ENCODE data around the gene STIM1.

The STIM1 gene

GRCh38 chr11:3845246-3845645, 10.2 kb upstream of the STIM1 start:
- TF ChIP-seq CTCF (IDR thresholded peaks at IDR 0.05; ENCODE audit: low read depth, low read length), result no peak
- no peak for DNase-seq (ENCODE audit: extremely low read depth, low read depth)

DNA sequence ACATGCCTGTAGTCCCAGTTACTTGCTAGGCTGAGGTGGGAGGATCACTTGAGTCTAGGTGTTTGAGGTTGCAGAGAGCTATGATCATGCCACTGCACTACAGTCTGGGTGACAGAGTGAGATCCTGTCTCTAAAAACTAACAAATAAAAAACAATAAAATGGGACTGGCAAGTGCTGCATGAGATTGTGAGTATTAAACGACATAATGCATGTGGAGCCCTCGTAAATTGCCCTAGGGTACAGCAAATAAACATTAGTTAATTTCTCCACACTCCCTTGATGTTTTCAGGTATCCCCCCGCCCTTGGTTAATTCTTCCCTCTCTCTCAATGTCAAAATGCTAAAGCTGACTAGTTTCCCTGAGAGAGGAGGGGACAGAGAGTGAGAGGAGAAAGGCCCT, 9.8 kb upstream of the STIM1 start:
- no peak for TF ChIP-seq CTCF (IDR thresholded peaks at IDR 0.05; ENCODE audit: low read depth, low read length)

DNA sequence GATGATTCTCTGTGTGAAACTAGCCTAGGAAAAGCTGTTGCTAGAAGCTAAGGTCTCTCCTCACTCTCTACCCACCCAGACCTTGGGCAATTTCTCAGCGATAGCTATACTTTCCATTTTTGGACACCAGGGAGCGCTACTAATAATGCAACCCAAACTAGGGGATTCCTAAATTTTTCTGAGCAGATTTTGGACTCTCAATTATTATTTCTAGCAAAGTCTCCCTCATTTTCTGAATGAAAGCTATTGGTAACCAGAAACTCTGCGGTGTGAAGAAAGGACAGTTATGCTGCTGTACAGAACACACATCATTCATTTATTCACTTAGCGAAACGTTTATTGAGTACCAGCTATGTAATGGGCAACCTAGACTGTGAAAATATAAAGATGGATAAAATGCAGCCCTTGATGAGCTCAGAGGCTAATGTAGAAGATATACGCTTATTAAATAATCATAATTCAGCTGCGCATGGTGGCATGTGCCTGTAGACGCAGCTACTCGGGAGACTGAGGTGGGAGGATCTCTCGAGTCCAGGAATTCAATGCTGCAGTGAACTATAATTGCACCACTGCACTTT, 6.1 kb upstream of the STIM1 start:
- no peak for DNase-seq (ENCODE audit: extremely low read depth, low read depth)
- peak; percentile 67 for TF ChIP-seq CTCF (IDR thresholded peaks at IDR 0.05; ENCODE audit: low read depth, low read length)

More for the DNA sequence above, 9.8 kb upstream of the STIM1 start:
- no peak for DNase-seq (ENCODE audit: extremely low read depth, low read depth)

DNA sequence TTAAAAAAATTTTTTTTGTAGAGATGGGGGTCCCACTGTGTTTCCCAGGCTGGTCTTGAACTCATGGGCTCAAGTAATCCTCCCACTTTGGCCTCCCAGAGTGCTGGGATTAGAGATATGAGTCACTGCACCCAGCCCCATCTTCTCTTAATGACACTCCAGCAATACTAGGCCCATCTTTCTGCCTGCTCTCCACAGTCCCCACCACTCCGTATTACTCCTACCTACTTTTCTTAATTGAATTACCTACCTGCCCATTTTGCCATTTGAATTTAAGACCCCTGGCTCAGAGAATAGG, 2.0 kb upstream of the STIM1 start:
- DNase-seq (ENCODE audit: extremely low read depth, low read depth), result no peak
- TF ChIP-seq CTCF (IDR thresholded peaks at IDR 0.05; ENCODE audit: low read depth, low read length), result no peak

DNA sequence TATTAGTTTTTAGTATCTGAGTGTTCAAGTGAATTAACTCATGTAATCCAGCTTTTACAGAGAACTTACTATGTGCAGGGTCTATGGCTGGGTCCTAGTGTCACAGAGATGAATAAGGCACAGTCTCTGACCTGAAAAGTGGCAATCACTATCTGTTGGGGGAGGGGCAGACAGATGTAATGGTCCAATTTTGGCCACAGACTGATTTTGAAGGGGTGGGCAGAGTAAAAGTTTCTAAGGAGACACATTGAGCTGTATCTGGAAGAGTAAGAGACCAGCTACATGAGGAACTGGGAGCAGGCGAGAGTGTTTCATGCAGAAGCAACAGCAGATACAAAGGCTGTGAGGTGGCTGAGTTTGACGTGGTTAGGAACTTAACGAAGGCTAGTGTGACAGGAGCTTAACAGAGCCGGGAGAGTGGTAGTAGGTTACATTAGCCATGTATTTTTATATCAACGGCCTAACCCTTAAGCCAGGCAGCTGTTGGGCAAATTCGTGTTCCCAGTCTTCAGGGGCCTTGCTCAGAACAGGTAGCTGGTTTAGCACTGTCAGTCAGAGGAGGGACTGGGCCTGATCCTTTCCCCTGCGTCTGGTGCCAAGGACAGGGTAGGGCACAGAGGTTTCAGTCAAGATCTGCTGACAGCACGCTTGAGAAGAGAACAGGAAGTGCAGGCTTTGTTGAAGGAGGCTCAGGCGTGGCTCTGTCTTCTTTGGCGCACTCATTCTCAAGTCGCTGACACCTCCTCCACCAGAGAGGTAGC, 1.4 kb upstream of the STIM1 start:
- no peak for DNase-seq (ENCODE audit: extremely low read depth, low read depth)
- no peak for TF ChIP-seq CTCF (IDR thresholded peaks at IDR 0.05; ENCODE audit: low read depth, low read length)

GRCh38 chr11:3854660-3854976, 846 bp upstream of the STIM1 start:
- TF ChIP-seq CTCF (IDR thresholded peaks at IDR 0.05; ENCODE audit: low read depth, low read length), result no peak
- DNase-seq (ENCODE audit: extremely low read depth, low read depth), result no peak

GRCh38 chr11:3855808-3856491, 486 bp downstream of the STIM1 start:
- DNase-seq (ENCODE audit: extremely low read depth, low read depth), result no peak
- TF ChIP-seq CTCF (IDR thresholded peaks at IDR 0.05; ENCODE audit: low read depth, low read length), result no peak

Measured in AG09319 (cell line).